Spleen (tissue), 7 donors: ENCODE data around the gene CLMN.

Source experiments
- CTCF ChIP-seq, 11 experiments: fragments of 200-600 bp in 7 of 11; fragments of 450-650 bp in 4 of 11; sonication (generic) in 4 of 11; IDR thresholded peaks in 8 of 11; conservative IDR thresholded peaks in 3 of 11; 1 replicate in 7 of 11; 2 replicates in 4 of 11; pipeline versions ENCODE4 v1.4.0 to v1.8.0; 2016 to 2021; ENCODE audit warnings: antibody characterized with exemption in 11 of 11, inconsistent platforms in 4 of 11, mild to moderate bottlenecking in 1 of 11
- POLR2A ChIP-seq, 3 donors: fragments of 450-650 bp; IDR thresholded peaks; one replicate each; pipeline ENCODE4 v1.5.1; 2017; ENCODE audit warnings: antibody characterized with exemption in 3 of 3, mild to moderate bottlenecking in 1 of 3
- POLR2AphosphoS5 ChIP-seq, 3 donors: sonication (generic); formaldehyde crosslinking; IDR thresholded peaks; one replicate each; pipeline ENCODE4 v1.5.1; 2017; ENCODE audit warnings: antibody characterized with exemption in 3 of 3
- donor health status: DM: no; HTN: no; CAD: no; lungs with moderate emphysema.
- donor health status: DM: no; HTN: no; CAD: no.
- donor health status: DM: no; HTN: no; CAD: no.

- no peak for TF ChIP-seq CTCF (IDR thresholded peaks at IDR 0.05 in 8 of 11, conservative IDR thresholded peaks at IDR 0.05 in 3 of 11)
- TF ChIP-seq POLR2AphosphoS5 (IDR thresholded peaks at IDR 0.05), result no peak
- no peak for TF ChIP-seq POLR2A (IDR thresholded peaks at IDR 0.05)
Observed at GRCh38 chr14:95353007-95353406, 33.3 kb upstream of the CLMN start.
